Neuronal stem cell (in vitro differentiated cells): Measurements from ENCODE around the gene ABHD2.
A peak's percentile ranks its signal among the peaks of the same experiment; 100 is the strongest.

Experiments used
- DNase-seq: peaks from one replicate; pipeline ENCODE4 v3.0.0-alpha.2; 2013; ENCODE audit warnings: low spot score
- H2AFZ ChIP-seq: one replicate; pipeline ENCODE4 v1.6.1; 2013; ENCODE audit warnings: mild to moderate bottlenecking, low read length, inconsistent platforms
- H2AK5ac ChIP-seq: 2 replicates; pipeline ENCODE4 v1.6.1; 2013; ENCODE audit warnings: low read depth, mild to moderate bottlenecking, inconsistent platforms, low read length, moderate library complexity, mixed read lengths
- H2BK120ac ChIP-seq: 2 replicates; pipeline ENCODE4 v1.6.1; 2013; ENCODE audit warnings: low read depth, mild to moderate bottlenecking, inconsistent platforms, low read length, moderate library complexity, mixed read lengths
- H2BK12ac ChIP-seq: one replicate; pipeline ENCODE4 v1.6.1; 2013; ENCODE audit warnings: low read length, inconsistent platforms
- H2BK15ac ChIP-seq: 2 replicates; pipeline ENCODE4 v1.6.1; 2013; ENCODE audit warnings: mild to moderate bottlenecking, low read length, inconsistent platforms, mixed read lengths
- H2BK5ac ChIP-seq: one replicate; pipeline ENCODE4 v1.6.1; 2013; ENCODE audit warnings: inconsistent platforms, mild to moderate bottlenecking, low read length, moderate library complexity
- H3K14ac ChIP-seq: one replicate; pipeline ENCODE4 v1.6.1; 2013; ENCODE audit warnings: low read length, inconsistent platforms
- H3K18ac ChIP-seq: 2 replicates; pipeline ENCODE4 v1.6.1; 2013; ENCODE audit warnings: low read length, inconsistent platforms
- H3K23ac ChIP-seq: 2 replicates; pipeline ENCODE4 v1.6.1; 2013; ENCODE audit warnings: low read depth, mild to moderate bottlenecking, mixed read lengths, low read length, inconsistent platforms; ENCODE audit not compliant: poor library complexity
- H3K27ac ChIP-seq: replicated peaks from 3 replicates; pipeline ENCODE4 v1.5.1; 2013; ENCODE audit warnings: low read length, inconsistent platforms
- H3K27me3 ChIP-seq, 3 experiments: 2 replicates each; pipeline ENCODE4 v1.6.1; 2013; ENCODE audit warnings: low read length in 3 of 3, mild to moderate bottlenecking in 2 of 3, inconsistent platforms in 1 of 3, low read depth in 1 of 3, mixed read lengths in 1 of 3, moderate library complexity in 1 of 3; ENCODE audit not compliant: control insufficient read depth in 3 of 3, insufficient read depth in 3 of 3
- H3K36me3 ChIP-seq, 2 donors: replicated peaks in 1 of 2; 2 replicates each; pipeline ENCODE4 v1.6.1; 2013; ENCODE audit warnings: low read length in 2 of 2; ENCODE audit not compliant: control insufficient read depth in 2 of 2, insufficient read depth in 2 of 2
- H3K4ac ChIP-seq: 2 replicates; pipeline ENCODE4 v1.6.1; 2013; ENCODE audit warnings: inconsistent platforms, mild to moderate bottlenecking, low read length, moderate library complexity
- H3K4me1 ChIP-seq, 2 donors: 1 replicate in 1 of 2; 2 replicates in 1 of 2; pipeline ENCODE4 v1.6.1; 2013; ENCODE audit warnings: low read length in 2 of 2, low read depth in 1 of 2; ENCODE audit not compliant: control insufficient read depth in 2 of 2, insufficient read depth in 1 of 2
- H3K4me2 ChIP-seq: one replicate; pipeline ENCODE4 v1.6.1; 2013; ENCODE audit warnings: mild to moderate bottlenecking, low read length, inconsistent platforms; ENCODE audit not compliant: insufficient read depth, poor library complexity, severe bottlenecking
- H3K4me3 ChIP-seq, 2 donors: 2 replicates each; pipeline ENCODE4 v1.5.1; 2013; ENCODE audit warnings: low read length in 2 of 2, mild to moderate bottlenecking in 2 of 2, inconsistent platforms in 1 of 2, moderate library complexity in 1 of 2
- H3K79me1 ChIP-seq: one replicate; pipeline ENCODE4 v1.6.1; 2013; ENCODE audit warnings: low read depth, mild to moderate bottlenecking, inconsistent platforms, low read length, moderate library complexity
- H3K9ac ChIP-seq: one replicate; pipeline ENCODE4 v1.6.1; 2013; ENCODE audit warnings: mild to moderate bottlenecking, low read depth, low read length, inconsistent platforms; ENCODE audit not compliant: poor library complexity
- H3K9me3 ChIP-seq, 2 donors: replicated peaks in 1 of 2; 2 replicates each; pipeline versions ENCODE3 to v1.6.1; 2013; ENCODE audit warnings: low read length in 2 of 2, mild to moderate bottlenecking in 2 of 2, inconsistent platforms in 1 of 2, low read depth in 1 of 2, mixed read lengths in 1 of 2, moderate library complexity in 1 of 2; ENCODE audit not compliant: control insufficient read depth in 2 of 2, insufficient read depth in 1 of 2
- H4K8ac ChIP-seq: one replicate; pipeline ENCODE4 v1.6.1; 2013; ENCODE audit warnings: low read depth, mild to moderate bottlenecking, inconsistent platforms, low read length, moderate library complexity
- H4K91ac ChIP-seq: one replicate; pipeline ENCODE4 v1.6.1; 2013; ENCODE audit warnings: low read length, low read depth, mild to moderate bottlenecking, inconsistent platforms; ENCODE audit not compliant: poor library complexity
- WGBS, 2 donors: extraction: QIAGEN DNeasy Blood & Tissue Kit; methylation state at CpG; one replicate each; pipeline ENCODE4 v1.1.7; 2013; ENCODE audit warnings: missing lambda C conversion rate in 2 of 2, mixed read lengths in 1 of 2; ENCODE audit not compliant: insufficient read length in 2 of 2, insufficient replicate concordance in 1 of 2; ENCODE audit errors: extremely low coverage in 2 of 2; 5-methylcytosine and 5-hydroxymethylcytosine counted together

ABHD2 gene

GRCh38 chr15:89161666-89162065 lies 73.4 kb downstream of the ABHD2 start:
- Histone ChIP-seq H3K18ac (no peak overlapping the region), H3K23ac (no peak overlapping the region), H3K14ac (no peak overlapping the region), H2AK5ac (no peak overlapping the region), H4K91ac (no peak overlapping the region), H3K4me2 (no peak overlapping the region), H4K8ac (no peak overlapping the region), H2BK15ac (no peak overlapping the region), H2BK5ac (no peak overlapping the region), H2AFZ (no peak overlapping the region), H3K27ac (no peak overlapping the region), H3K79me1 (no peaks in the 10 kb centered on the region), H2BK120ac (no peak overlapping the region), H3K36me3 (peaks cover 3 to 6% of the 10 kb centered on the region in 2 donors), H2BK12ac (no peak overlapping the region), H3K9ac (no peak overlapping the region), H3K4me1 (peaks cover 11 to 19% of the 10 kb centered on the region in 2 donors), H3K9me3 (no peaks in the 10 kb centered on the region), H3K4ac (no peak overlapping the region), H3K4me3 (no peak overlapping the region), H3K27me3 (no peaks in the 10 kb centered on the region)
- DNase-seq: no peak
- no CpG with 5 or more reads among the region's 3 CpGs for WGBS, 2 donors

GRCh38 chr15:89163271-89164055 lies 75.2 kb downstream of the ABHD2 start:
- Histone ChIP-seq H2BK120ac (no peak overlapping the region), H3K18ac (no peak overlapping the region), H3K9ac (no peak overlapping the region), H3K4me3 (no peak overlapping the region), H3K4me1 (peaks cover 19 to 27% of the 10 kb centered on the region in 2 donors), H3K23ac (no peak overlapping the region), H2BK12ac (no peak overlapping the region), H2AK5ac (no peak overlapping the region), H3K79me1 (no peaks in the 10 kb centered on the region), H2BK5ac (no peak overlapping the region), H2AFZ (no peak overlapping the region), H4K91ac (no peak overlapping the region), H3K36me3 (no peaks in the 10 kb centered on the region), H3K27me3 (no peaks in the 10 kb centered on the region), H4K8ac (no peak overlapping the region), H2BK15ac (no peak overlapping the region), H3K4ac (no peak overlapping the region), H3K9me3 (no peaks in the 10 kb centered on the region), H3K27ac (no peak overlapping the region), H3K4me2 (no peak overlapping the region), H3K14ac (no peak overlapping the region)
- DNase-seq: peak; percentile 20
- no CpG with 5 or more reads among the region's 5 CpGs for WGBS, 2 donors

DNA sequence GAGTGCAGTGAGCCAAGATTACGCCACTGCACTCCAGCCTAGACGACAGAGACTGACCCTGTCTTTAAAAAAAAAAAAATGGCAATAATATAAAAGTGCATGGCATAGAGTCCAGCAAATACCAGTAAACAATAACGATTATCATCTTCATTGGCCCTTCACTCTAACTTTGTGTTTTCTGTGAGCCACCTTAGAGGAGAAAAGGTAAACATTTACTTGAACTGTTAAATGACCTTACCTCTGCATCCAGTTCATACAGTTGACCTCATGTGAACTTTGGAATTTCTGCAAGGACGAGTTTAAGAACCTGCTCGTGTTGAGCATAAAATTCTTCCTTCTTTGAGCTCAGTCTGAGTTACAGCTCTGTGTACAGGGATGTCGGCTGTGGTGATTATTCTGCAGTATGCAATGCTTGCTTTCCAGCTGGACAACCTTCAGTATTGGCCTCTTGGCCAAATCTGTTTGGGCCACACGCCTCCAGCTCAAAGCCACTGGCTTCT lies 76.5 kb downstream of the ABHD2 start:
- H3K79me1 ChIP-seq: no peaks in the 10 kb centered on the region
- no CpG with 5 or more reads among the region's 7 CpGs for WGBS, 2 donors
- no peak overlapping the region for H4K91ac ChIP-seq

GRCh38 chr15:89165677-89166076 lies 77.4 kb downstream of the ABHD2 start:
- Histone ChIP-seq H3K9ac (no peak overlapping the region), H3K18ac (no peak overlapping the region), H3K36me3 (no peaks in the 10 kb centered on the region), H2AK5ac (no peak overlapping the region), H3K4ac (no peak overlapping the region), H4K91ac (no peak overlapping the region), H4K8ac (no peak overlapping the region), H3K4me3 (no peak overlapping the region), H3K14ac (no peak overlapping the region), H3K27me3 (no peaks in the 10 kb centered on the region), H2BK15ac (no peak overlapping the region), H2AFZ (no peak overlapping the region), H3K79me1 (no peaks in the 10 kb centered on the region), H3K4me1 (peaks cover 19 to 27% of the 10 kb centered on the region in 2 donors), H3K27ac (no peak overlapping the region), H3K23ac (no peak overlapping the region), H2BK12ac (no peak overlapping the region), H2BK5ac (no peak overlapping the region), H3K4me2 (no peak overlapping the region), H2BK120ac (no peak overlapping the region), H3K9me3 (no peaks in the 10 kb centered on the region)
- DNase-seq: no peak
- WGBS, 2 donors: no CpG with 5 or more reads among the region's 2 CpGs

More for the DNA sequence above, 76.5 kb downstream of the ABHD2 start:
- H2AK5ac ChIP-seq: no peak overlapping the region
- no peak overlapping the region for H3K27ac ChIP-seq
- H3K27me3 ChIP-seq: no peaks in the 10 kb centered on the region
- H2BK120ac ChIP-seq: no peak overlapping the region
- no peak overlapping the region for H3K4me2 ChIP-seq
- no peak overlapping the region for H3K9ac ChIP-seq
- no peak overlapping the region for H2BK12ac ChIP-seq
- H4K8ac ChIP-seq: no peak overlapping the region
- DNase-seq: no peak
- no peak overlapping the region for H3K14ac ChIP-seq
- no peaks in the 10 kb centered on the region for H3K36me3 ChIP-seq
- no peaks in the 10 kb centered on the region for H3K9me3 ChIP-seq
- no peak overlapping the region for H2AFZ ChIP-seq
- H3K23ac ChIP-seq: no peak overlapping the region
- H3K4ac ChIP-seq: no peak overlapping the region
- H2BK15ac ChIP-seq: no peak overlapping the region
- H2BK5ac ChIP-seq: no peak overlapping the region
- no peak overlapping the region for H3K4me3 ChIP-seq
- H3K18ac ChIP-seq: no peak overlapping the region
- peaks cover 19 to 27% of the 10 kb centered on the region in 2 donors for H3K4me1 ChIP-seq
